PC-9 (cell line): ENCODE results near the gene CCL4. TPM values are rescaled to one million over a fixed set of nuclear protein-coding genes. Genes with fewer than 3 reads are reported as not detected.
"Not testable (repeated sequence)": the region's sequence is repeated elsewhere in the genome, so short reads cannot be mapped to it uniquely, and the experiment has no call there.

Experiments
- BruUV-seq: library from RNA; stranded (reverse); fragments of 400-500 nt; replicated peaks from 2 replicates; lab custom pipeline; 2021; lab: Mats Ljungman, UMichigan
- CTCF ChIA-PET: fragments of 300-600 bp; sonication (Branson Sonifier 250); formaldehyde crosslinking; loops from one replicate; lab custom pipeline; 2022; ENCODE audit warnings: antibody characterized with exemption; lab: Charles Lee
- POLR2A ChIA-PET: fragments of 300-600 bp; sonication (Branson Sonifier 250); formaldehyde crosslinking; loops from one replicate; lab custom pipeline; 2022; ENCODE audit warnings: antibody characterized with exemption; ENCODE audit not compliant: unreplicated experiment; lab: Charles Lee
- DNase-seq, 2 experiments: peaks; one replicate each; pipeline versions ENCODE4 v3.0.0 to v3.0.0-alpha.2; 2015 to 2022; ENCODE audit warnings: mixed read lengths in 1 of 2
- H2AFZ ChIP-seq: fragments of 200-600 bp; sonication (generic); 2 replicates; pipeline ENCODE4 v1.8.1; 2017; ENCODE audit warnings: antibody characterized with exemption
- H3F3A ChIP-seq: fragments of 200-600 bp; sonication (generic); 2 replicates; pipeline ENCODE4 v1.8.1; 2017; ENCODE audit warnings: antibody characterized with exemption, mild to moderate bottlenecking, low read depth; ENCODE audit not compliant: insufficient read depth
- H3K27ac ChIP-seq: fragments of 200-600 bp; sonication (generic); 2 replicates; pipeline ENCODE4 v1.6.1; 2016; ENCODE audit warnings: mixed run types
- H3K27me3 ChIP-seq: fragments of 200-600 bp; sonication (generic); 2 replicates; pipeline ENCODE4 v1.6.1; 2016; ENCODE audit warnings: low read depth, mixed run types; ENCODE audit not compliant: insufficient read depth
- H3K36me3 ChIP-seq: fragments of 200-600 bp; sonication (generic); 2 replicates; pipeline ENCODE4 v1.6.1; 2016; ENCODE audit warnings: low read depth, mixed run types
- H3K4me1 ChIP-seq: fragments of 200-600 bp; sonication (generic); replicated peaks from 2 replicates; pipeline ENCODE4 v1.6.1; 2016; ENCODE audit warnings: mixed run types; ENCODE audit not compliant: insufficient read depth
- H3K4me2 ChIP-seq: fragments of 200-600 bp; sonication (generic); 2 replicates; pipeline ENCODE4 v1.6.1; 2017; ENCODE audit warnings: mixed run types
- H3K4me3 ChIP-seq: fragments of 200-600 bp; sonication (generic); 2 replicates; pipeline ENCODE4 v1.6.1; 2016; ENCODE audit warnings: mixed run types
- H3K79me2 ChIP-seq: fragments of 200-600 bp; sonication (generic); 2 replicates; pipeline ENCODE4 v1.6.1; 2017; ENCODE audit warnings: low read depth, mixed run types
- H3K9me2 ChIP-seq: fragments of 200-600 bp; sonication (generic); 2 replicates; pipeline ENCODE4 v1.8.1; 2017; ENCODE audit warnings: mild to moderate bottlenecking; ENCODE audit not compliant: insufficient read depth
- H3K9me3 ChIP-seq: fragments of 200-600 bp; sonication (generic); 2 replicates; pipeline ENCODE4 v1.8.1; 2016; ENCODE audit warnings: low read depth; ENCODE audit not compliant: insufficient read depth
- H4K20me1 ChIP-seq: fragments of 200-600 bp; sonication (generic); 2 replicates; pipeline ENCODE4 v1.8.1; 2017; ENCODE audit not compliant: insufficient read depth
- EZH2 ChIP-seq: fragments of 200-600 bp; sonication (generic); IDR thresholded peaks from 2 replicates; pipeline ENCODE4 v1.8.0; 2017; ENCODE audit warnings: antibody characterized with exemption, low read depth
- intact Hi-C: fragments of 100-400 bp; cut with micrococcal nuclease; formaldehyde crosslinking; loops from one replicate; pipeline ENCODE4 v1.10.0; 2022; ENCODE audit not compliant: unreplicated experiment
- total RNA-seq: library from RNA; stranded (reverse); gene quantifications from 2 replicates; pipeline ENCODE4 v1.2.3, GENCODE V29; 2021
- TF ChIP-seq, protein P1 (sequence below): fragments of 200-600 bp; sonication (generic); conservative IDR thresholded peaks from 2 replicates; pipeline ENCODE4 v1.6.1; 2017; ENCODE audit warnings: mixed run types, antibody characterized with exemption, mild to moderate bottlenecking, moderate library complexity

CCL4 gene
- total RNA-seq, 1 experiment from 2014 or later: not detected

GRCh38 chr17:36092230-36092629 is 11.4 kb upstream of the CCL4 start:
- no peak for DNase-seq
- Histone ChIP-seq H3K27ac (no peak overlapping the region), H3K9me3 (no peaks in the 10 kb centered on the region), H2AFZ (no peak overlapping the region), H3K4me1 (no peaks in the 10 kb centered on the region), H4K20me1 (no peaks in the 10 kb centered on the region), H3F3A (no peaks in the 10 kb centered on the region), H3K27me3 (peaks cover 52% of the 10 kb centered on the region), H3K4me2 (no peak overlapping the region), H3K36me3 (no peaks in the 10 kb centered on the region), H3K9me2 (no peaks in the 10 kb centered on the region), H3K4me3 (no peak overlapping the region), H3K79me2 (no peaks in the 10 kb centered on the region)
- no peak for TF ChIP-seq EZH2
- TF ChIP-seq, protein P1, sequence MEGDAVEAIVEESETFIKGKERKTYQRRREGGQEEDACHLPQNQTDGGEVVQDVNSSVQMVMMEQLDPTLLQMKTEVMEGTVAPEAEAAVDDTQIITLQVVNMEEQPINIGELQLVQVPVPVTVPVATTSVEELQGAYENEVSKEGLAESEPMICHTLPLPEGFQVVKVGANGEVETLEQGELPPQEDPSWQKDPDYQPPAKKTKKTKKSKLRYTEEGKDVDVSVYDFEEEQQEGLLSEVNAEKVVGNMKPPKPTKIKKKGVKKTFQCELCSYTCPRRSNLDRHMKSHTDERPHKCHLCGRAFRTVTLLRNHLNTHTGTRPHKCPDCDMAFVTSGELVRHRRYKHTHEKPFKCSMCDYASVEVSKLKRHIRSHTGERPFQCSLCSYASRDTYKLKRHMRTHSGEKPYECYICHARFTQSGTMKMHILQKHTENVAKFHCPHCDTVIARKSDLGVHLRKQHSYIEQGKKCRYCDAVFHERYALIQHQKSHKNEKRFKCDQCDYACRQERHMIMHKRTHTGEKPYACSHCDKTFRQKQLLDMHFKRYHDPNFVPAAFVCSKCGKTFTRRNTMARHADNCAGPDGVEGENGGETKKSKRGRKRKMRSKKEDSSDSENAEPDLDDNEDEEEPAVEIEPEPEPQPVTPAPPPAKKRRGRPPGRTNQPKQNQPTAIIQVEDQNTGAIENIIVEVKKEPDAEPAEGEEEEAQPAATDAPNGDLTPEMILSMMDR: no peak
- ChIA-PET POLR2A (no interaction called here), CTCF (no interaction called here)
- intact Hi-C loops: no loop called here
- BruUV-seq: no TSS peak

- CTCF ChIA-PET, H3K4me1 ChIP-seq, DNase-seq, H3K79me2 ChIP-seq, BruUV-seq, POLR2A ChIA-PET, H3K9me3 ChIP-seq, H3K4me3 ChIP-seq, intact Hi-C loops, H4K20me1 ChIP-seq, H3K9me2 ChIP-seq, H3F3A ChIP-seq, H2AFZ ChIP-seq, H3K36me3 ChIP-seq, H3K4me2 ChIP-seq, H3K27ac ChIP-seq: not testable (repeated sequence)
- H3K27me3 ChIP-seq: peaks cover 52% of the 10 kb centered on the region
Observed at GRCh38 chr17:36092715-36093114, 10.9 kb upstream of the CCL4 start.

- no TSS peak for BruUV-seq
- CTCF ChIA-PET: no interaction called here
Observed at GRCh38 chr17:36094232-36094631, 9.4 kb upstream of the CCL4 start.

More at GRCh38 chr17:36094232-36094631, 9.4 kb upstream of the CCL4 start:
- Histone ChIP-seq H3K4me1 (no peaks in the 10 kb centered on the region), H3K36me3 (no peaks in the 10 kb centered on the region), H2AFZ (no peak overlapping the region), H3K79me2 (no peaks in the 10 kb centered on the region), H3F3A (no peaks in the 10 kb centered on the region), H3K4me3 (no peak overlapping the region), H3K27me3 (peaks cover 43% of the 10 kb centered on the region), H3K9me3 (no peaks in the 10 kb centered on the region), H4K20me1 (no peaks in the 10 kb centered on the region), H3K4me2 (no peak overlapping the region), H3K9me2 (no peaks in the 10 kb centered on the region), H3K27ac (no peak overlapping the region)
- POLR2A ChIA-PET: no interaction called here
- TF ChIP-seq EZH2: no peak
- TF ChIP-seq, protein P1: no peak
- intact Hi-C loops: no loop called here
- DNase-seq: no peak
